ENCODE measurements around the gene RSRC2. TPM values are rescaled to one million over a fixed set of nuclear protein-coding genes. Genes with fewer than 3 reads are reported as not detected.

The RSRC2 gene
- total RNA-seq, 1 experiment from 2014 or later: 68.7 TPM

Other genes starting within 250 kb of the RSRC2 start
- 42.9 TPM for gene CLIP1, start 104.3 kb downstream of the RSRC2 start, total RNA-seq (2021; ENCODE audit: unreplicated experiment)
- 30.5 TPM for gene ZCCHC8, start 26.0 kb downstream of the RSRC2 start, total RNA-seq (2021; ENCODE audit: unreplicated experiment)
- 70.2 TPM for gene KNTC1, start 313 bp upstream of the RSRC2 start, total RNA-seq (2021; ENCODE audit: unreplicated experiment)
- not detected for gene HCAR2, start 176.4 kb upstream of the RSRC2 start, total RNA-seq (2021; ENCODE audit: unreplicated experiment)
- gene HCAR3, start 189.9 kb upstream of the RSRC2 start, total RNA-seq (2021; ENCODE audit: unreplicated experiment): not detected
- not detected for gene HCAR1, start 203.9 kb upstream of the RSRC2 start, total RNA-seq (2021; ENCODE audit: unreplicated experiment)
- gene DENR, start 225.9 kb upstream of the RSRC2 start, total RNA-seq (2021; ENCODE audit: unreplicated experiment): 59.1 TPM
- gene CCDC62, start 247.6 kb upstream of the RSRC2 start, total RNA-seq (2021; ENCODE audit: unreplicated experiment): 1.7 TPM